Breast epithelium (tissue), 4 donors: ENCODE data around the gene KIAA0753. TPM values are rescaled to one million over a fixed set of nuclear protein-coding genes. Genes with fewer than 3 reads are reported as not detected.

ENCODE experiments used
- DNase-seq, 2 donors: peaks; one replicate each; pipeline ENCODE4 v3.0.0-alpha.2; 2019; ENCODE audit warnings: low spot score in 2 of 2
- H3K27ac ChIP-seq, 2 donors: fragments of 200-600 bp; sonication (generic) in 1 of 2; one replicate each; pipeline ENCODE4 v1.5.1; 2016 to 2019; ENCODE audit warnings: mild to moderate bottlenecking in 1 of 2
- H3K27me3 ChIP-seq, 2 donors: fragments of 200-600 bp; sonication (generic) in 1 of 2; one replicate each; pipeline versions ENCODE4 v1.5.1 to v1.6.0; 2017 to 2019; ENCODE audit warnings: control low read depth in 1 of 2, mild to moderate bottlenecking in 1 of 2
- H3K36me3 ChIP-seq: fragments of 200-600 bp; one replicate; pipeline ENCODE4 v1.5.1; 2019
- H3K4me1 ChIP-seq, 2 donors: fragments of 200-600 bp; sonication (generic); one replicate each; pipeline ENCODE4 v1.5.1; 2016 to 2019; ENCODE audit warnings: control low read depth in 1 of 2
- H3K4me3 ChIP-seq, 3 donors: fragments of 200-600 bp; sonication (generic); 1 replicate in 2 of 3; 2 replicates in 1 of 3; pipeline ENCODE4 v1.5.1; 2016 to 2019; ENCODE audit warnings: mild to moderate bottlenecking in 3 of 3, moderate library complexity in 2 of 3
- H3K9me3 ChIP-seq, 2 donors: fragments of 200-600 bp; sonication (generic) in 1 of 2; one replicate each; pipeline ENCODE4 v1.5.1; 2016 to 2019; ENCODE audit warnings: control low read depth in 1 of 2
- POLR2A ChIP-seq: fragments of 450-650 bp; IDR thresholded peaks from one replicate; pipeline ENCODE4 v1.6.1; 2016; ENCODE audit warnings: antibody characterized with exemption, mild to moderate bottlenecking, moderate library complexity
- POLR2AphosphoS5 ChIP-seq, 3 donors: sonication (generic); formaldehyde crosslinking; IDR thresholded peaks; one replicate each; pipeline ENCODE4 v1.6.1; 2017; ENCODE audit warnings: antibody characterized with exemption in 3 of 3
- intact Hi-C: fragments of 100-400 bp; cut with DNase I; formaldehyde crosslinking; loops from one replicate; pipeline ENCODE4 v1.15.1; 2023; ENCODE audit warnings: low total_unique reads
- total RNA-seq, 3 donors: library from RNA; depleted of rRNA; stranded (reverse); fragments of >200 nt; gene quantifications; one replicate each; pipeline ENCODE4 v1.1.0, GENCODE V29; 2016
- TF ChIP-seq, protein P1 (sequence below), 3 donors: fragments of 450-650 bp; IDR thresholded peaks; one replicate each; pipeline ENCODE4 v1.5.1; 2016 to 2017; ENCODE audit warnings: antibody characterized with exemption in 3 of 3, mild to moderate bottlenecking in 3 of 3, moderate library complexity in 3 of 3

KIAA0753 gene
- total RNA-seq, 3 donors from 2014 or later = 10.1 to 26.5 (median 25.6) TPM

- DNase-seq = no peak
- H3K27me3 ChIP-seq = no peaks in the 10 kb centered on the region
- intact Hi-C loops = no loop called here
- H3K4me1 ChIP-seq = no peaks in the 10 kb centered on the region
- H3K4me3 ChIP-seq = no peak overlapping the region
- TF ChIP-seq, protein P1, sequence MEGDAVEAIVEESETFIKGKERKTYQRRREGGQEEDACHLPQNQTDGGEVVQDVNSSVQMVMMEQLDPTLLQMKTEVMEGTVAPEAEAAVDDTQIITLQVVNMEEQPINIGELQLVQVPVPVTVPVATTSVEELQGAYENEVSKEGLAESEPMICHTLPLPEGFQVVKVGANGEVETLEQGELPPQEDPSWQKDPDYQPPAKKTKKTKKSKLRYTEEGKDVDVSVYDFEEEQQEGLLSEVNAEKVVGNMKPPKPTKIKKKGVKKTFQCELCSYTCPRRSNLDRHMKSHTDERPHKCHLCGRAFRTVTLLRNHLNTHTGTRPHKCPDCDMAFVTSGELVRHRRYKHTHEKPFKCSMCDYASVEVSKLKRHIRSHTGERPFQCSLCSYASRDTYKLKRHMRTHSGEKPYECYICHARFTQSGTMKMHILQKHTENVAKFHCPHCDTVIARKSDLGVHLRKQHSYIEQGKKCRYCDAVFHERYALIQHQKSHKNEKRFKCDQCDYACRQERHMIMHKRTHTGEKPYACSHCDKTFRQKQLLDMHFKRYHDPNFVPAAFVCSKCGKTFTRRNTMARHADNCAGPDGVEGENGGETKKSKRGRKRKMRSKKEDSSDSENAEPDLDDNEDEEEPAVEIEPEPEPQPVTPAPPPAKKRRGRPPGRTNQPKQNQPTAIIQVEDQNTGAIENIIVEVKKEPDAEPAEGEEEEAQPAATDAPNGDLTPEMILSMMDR (IDR thresholded peaks at IDR 0.05) = no peak
- no peak for TF ChIP-seq POLR2A
- TF ChIP-seq POLR2AphosphoS5 (IDR thresholded peaks at IDR 0.05) = no peak
- no peak overlapping the region for H3K27ac ChIP-seq
- H3K36me3 ChIP-seq = no peaks in the 10 kb centered on the region
- H3K9me3 ChIP-seq = no peaks in the 10 kb centered on the region
Measured at GRCh38 chr17:6679241-6679640, 38.7 kb upstream of the KIAA0753 start.

- H3K4me3 ChIP-seq = no peak overlapping the region
- H3K9me3 ChIP-seq = no peaks in the 10 kb centered on the region
- no peak for DNase-seq
- H3K27me3 ChIP-seq = no peaks in the 10 kb centered on the region
- intact Hi-C loops = no loop called here
- no peaks in the 10 kb centered on the region for H3K4me1 ChIP-seq
- no peaks in the 10 kb centered on the region for H3K36me3 ChIP-seq
- no peak for TF ChIP-seq POLR2A
- no peak for TF ChIP-seq POLR2AphosphoS5 (IDR thresholded peaks at IDR 0.05)
- TF ChIP-seq, protein P1 (IDR thresholded peaks at IDR 0.05) = no peak
- H3K27ac ChIP-seq = peak overlapping the region in 1 of 2 donors; percentile 69
Measured at GRCh38 chr17:6677946-6678345, 37.4 kb upstream of the KIAA0753 start.

DNA sequence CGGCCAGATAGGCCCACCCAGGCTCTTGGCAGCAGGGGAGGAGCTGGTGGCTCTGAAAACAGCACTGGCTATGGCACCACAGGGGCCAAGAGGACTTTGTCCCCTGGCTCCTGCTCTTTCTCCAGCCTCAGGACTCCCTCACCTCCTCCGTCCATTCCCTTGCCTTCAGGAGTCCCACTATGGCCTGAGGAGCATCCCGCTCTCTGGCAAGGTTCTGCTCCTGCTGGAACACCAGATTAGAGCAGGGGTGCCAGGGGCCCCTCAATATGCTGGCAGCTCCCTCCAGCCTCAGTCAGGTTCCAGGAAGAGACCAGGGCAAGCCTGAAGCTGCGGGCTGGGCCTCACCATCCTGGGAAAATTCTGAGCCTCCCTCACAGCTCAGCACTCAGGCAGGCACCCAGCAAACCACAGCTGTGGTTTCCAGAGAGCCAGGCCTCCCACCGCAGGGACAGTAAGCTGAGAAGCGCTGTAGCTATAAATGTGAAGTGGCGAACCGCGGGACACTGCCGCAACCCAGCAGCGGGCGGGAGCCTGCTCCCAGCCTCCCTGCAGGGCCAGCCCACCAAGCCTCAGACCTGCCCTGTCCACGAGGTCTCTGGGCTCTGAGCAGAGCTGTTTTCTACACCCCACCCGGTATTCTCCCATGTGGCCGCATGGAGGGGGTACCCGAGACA, 36.8 kb upstream of the KIAA0753 start:
- Histone ChIP-seq H3K36me3 (no peaks in the 10 kb centered on the region), H3K4me3 (no peak overlapping the region), H3K9me3 (no peaks in the 10 kb centered on the region), H3K4me1 (no peaks in the 10 kb centered on the region), H3K27ac (peak overlapping the region in 1 of 2 donors; percentile 69), H3K27me3 (no peaks in the 10 kb centered on the region)
- TF ChIP-seq, protein P1 (IDR thresholded peaks at IDR 0.05) = no peak
- TF ChIP-seq POLR2AphosphoS5 (IDR thresholded peaks at IDR 0.05) (no peak), POLR2A (no peak)
- DNase-seq = no peak
- intact Hi-C loops = no loop called here

DNA sequence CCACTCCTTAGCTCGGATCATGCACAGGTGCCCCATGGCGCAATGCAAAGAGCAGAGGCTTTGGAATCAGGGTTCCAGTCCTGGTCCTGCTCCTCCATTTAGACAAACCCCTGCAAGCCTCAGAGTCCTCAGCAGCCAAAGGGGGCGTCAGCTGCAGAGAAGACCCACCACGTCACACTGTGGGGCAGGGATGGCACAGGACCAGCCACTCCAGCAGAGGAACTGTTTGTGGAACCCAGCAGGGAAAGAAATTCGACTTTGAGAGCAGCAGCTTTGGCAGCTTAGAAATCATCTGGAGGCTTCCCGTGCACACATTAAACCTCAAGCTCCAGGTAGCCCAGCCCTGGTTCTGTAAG, 36.3 kb upstream of the KIAA0753 start:
- DNase-seq = no peak
- H3K27me3 ChIP-seq = no peaks in the 10 kb centered on the region
- H3K36me3 ChIP-seq = no peaks in the 10 kb centered on the region
- no peak for TF ChIP-seq POLR2AphosphoS5 (IDR thresholded peaks at IDR 0.05)
- no peak for TF ChIP-seq POLR2A
- TF ChIP-seq, protein P1 (IDR thresholded peaks at IDR 0.05) = no peak
- peak overlapping the region in 1 of 2 donors; percentile 69 for H3K27ac ChIP-seq
- intact Hi-C loops = no loop called here
- H3K4me3 ChIP-seq = no peak overlapping the region
- H3K9me3 ChIP-seq = no peaks in the 10 kb centered on the region
- H3K4me1 ChIP-seq = no peaks in the 10 kb centered on the region

DNA sequence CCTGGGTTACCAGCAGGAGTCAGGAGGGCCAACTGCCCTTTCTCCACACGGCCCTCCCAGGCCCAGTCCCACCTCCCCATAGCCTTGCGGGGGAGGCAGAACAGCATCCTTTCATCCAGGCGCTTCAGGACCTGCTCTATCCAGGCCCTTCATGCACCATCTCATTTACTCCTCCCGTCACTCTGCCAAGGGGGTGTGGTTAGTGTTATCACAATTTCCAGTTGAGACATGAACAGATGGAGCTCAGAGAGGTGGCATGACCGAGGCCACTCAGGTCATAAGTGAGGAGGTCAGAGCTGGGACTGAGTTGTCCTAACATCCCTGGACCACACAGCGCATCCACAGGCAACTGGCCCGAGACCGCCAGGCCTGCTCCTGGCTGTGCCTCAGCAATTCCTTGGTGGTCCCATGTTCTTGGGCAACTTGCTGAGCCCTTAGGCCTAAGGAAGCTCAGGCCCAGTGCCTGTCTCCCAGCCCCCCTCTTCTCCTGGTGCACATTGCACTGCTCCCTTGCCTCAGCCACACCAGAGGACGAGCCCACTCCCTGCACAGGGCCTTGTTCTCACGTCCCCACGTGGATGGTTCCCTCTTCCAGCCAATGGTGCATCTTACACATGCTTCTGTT, 34.8 kb upstream of the KIAA0753 start:
- Histone ChIP-seq H3K9me3 (no peaks in the 10 kb centered on the region), H3K4me3 (no peak overlapping the region), H3K27ac (no peak overlapping the region), H3K36me3 (no peaks in the 10 kb centered on the region), H3K4me1 (no peaks in the 10 kb centered on the region), H3K27me3 (no peaks in the 10 kb centered on the region)
- TF ChIP-seq POLR2A (no peak), POLR2AphosphoS5 (IDR thresholded peaks at IDR 0.05) (no peak)
- TF ChIP-seq, protein P1 (IDR thresholded peaks at IDR 0.05) = no peak
- no peak for DNase-seq
- intact Hi-C loops = no loop called here
